HG03457 (cell line): ENCODE measurements around the gene XAGE2.

Experiments used
- ATAC-seq: cut with Tn5 transposase; IDR thresholded peaks from one replicate; pipeline ENCODE4 v1.9.1; 2021; ENCODE audit warnings: moderate number of reproducible peaks; ENCODE audit not compliant: unreplicated experiment

XAGE2 gene

DNA sequence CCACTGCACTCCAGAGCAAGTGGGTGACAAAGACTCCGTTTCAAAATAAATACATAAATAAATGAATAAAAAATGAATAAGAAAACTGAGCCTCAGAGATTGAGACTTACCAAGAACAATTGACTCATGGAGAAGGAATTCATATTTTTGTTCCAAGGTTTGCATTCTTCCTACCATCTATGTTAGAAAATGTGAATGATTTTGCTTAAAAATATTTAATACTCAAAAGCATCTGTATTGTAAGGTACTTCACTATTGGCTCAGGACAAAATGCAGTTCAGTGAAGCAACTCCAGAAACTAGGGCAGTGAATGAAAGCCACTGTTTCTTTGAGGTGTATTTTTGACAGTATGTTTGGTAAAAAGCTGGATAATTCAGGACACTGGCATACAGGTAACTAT lies 54.1 kb downstream of the XAGE2 start:
- ATAC-seq: no peak

DNA sequence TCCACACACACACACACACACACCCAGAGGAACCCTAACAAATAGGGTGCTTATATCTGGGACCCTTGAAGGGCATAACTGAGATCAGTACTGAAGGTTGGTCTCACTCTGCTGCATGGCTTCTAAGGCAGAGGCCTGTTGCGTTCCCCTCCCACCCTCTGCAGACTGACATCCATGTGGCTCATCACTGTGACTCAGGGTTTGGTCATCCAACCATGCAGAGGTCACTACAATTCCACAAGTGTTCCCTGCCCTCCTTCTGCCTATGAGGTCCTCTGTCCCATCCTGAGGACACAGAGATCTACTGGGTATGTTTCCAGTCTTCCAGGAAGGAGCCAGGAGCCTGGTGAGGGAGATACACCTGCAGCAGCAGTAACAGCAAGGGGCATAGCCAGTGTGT lies 55.8 kb downstream of the XAGE2 start:
- ATAC-seq: no peak
